IgD-negative memory B cell (primary cell): Measurements from ENCODE around the gene CRB1. TPM values are rescaled to one million over a fixed set of nuclear protein-coding genes. Genes with fewer than 3 reads are reported as not detected.

Experiments used
- H3K27ac Mint-ChIP-seq, 3 donors: one replicate each; pipeline ENCODE4 v1.8.0; 2020 to 2022; ENCODE audit warnings: mild to moderate bottlenecking in 3 of 3, mixed read lengths in 3 of 3, moderate library complexity in 1 of 3
- H3K27me3 Mint-ChIP-seq: one replicate; pipeline ENCODE4 v1.8.0; 2021; ENCODE audit warnings: mixed read lengths
- H3K36me3 Mint-ChIP-seq: one replicate; pipeline ENCODE4 v1.8.0; 2020; ENCODE audit warnings: mild to moderate bottlenecking, mixed read lengths
- H3K4me1 Mint-ChIP-seq, 3 donors: one replicate each; pipeline ENCODE4 v1.8.0; 2020 to 2022; ENCODE audit warnings: mixed read lengths in 3 of 3, mild to moderate bottlenecking in 1 of 3
- H3K4me3 Mint-ChIP-seq, 4 donors: one replicate each; pipeline ENCODE4 v1.8.0; 2020 to 2022; ENCODE audit warnings: mild to moderate bottlenecking in 4 of 4, mixed read lengths in 4 of 4, moderate library complexity in 3 of 4
- H3K9me3 Mint-ChIP-seq, 3 donors: one replicate each; pipeline ENCODE4 v1.8.0; 2020 to 2021; ENCODE audit warnings: mixed read lengths in 3 of 3, mild to moderate bottlenecking in 1 of 3
- polyA plus RNA-seq: library from polyadenylated mRNA; unstranded; fragments of 300-500 nt; fragmentation: Illumina TruSeq; gene quantifications from one replicate; pipeline ENCODE4 v1.2.3, GENCODE V29; 2021

The CRB1 gene
- polyA plus RNA-seq, 1 donor from 2014 or later, result not detected

GRCh38 chr1:197314682-197315081 lies 46.6 kb downstream of the CRB1 start:
- Mint-ChIP-seq H3K9me3 (no peaks in the 10 kb centered on the region), H3K36me3 (no peaks in the 10 kb centered on the region), H3K4me1 (no peaks in the 10 kb centered on the region), H3K27me3 (peaks cover 3% of the 10 kb centered on the region), H3K27ac (no peak overlapping the region), H3K4me3 (no peak overlapping the region)

GRCh38 chr1:197319631-197320030 lies 51.6 kb downstream of the CRB1 start:
- Mint-ChIP-seq H3K27me3 (peaks cover 3% of the 10 kb centered on the region), H3K9me3 (no peaks in the 10 kb centered on the region), H3K36me3 (no peaks in the 10 kb centered on the region), H3K27ac (no peak overlapping the region), H3K4me3 (no peak overlapping the region), H3K4me1 (no peaks in the 10 kb centered on the region)

- Mint-ChIP-seq H3K36me3 (no peaks in the 10 kb centered on the region), H3K9me3 (no peaks in the 10 kb centered on the region), H3K4me3 (no peak overlapping the region), H3K27me3 (peaks cover 3% of the 10 kb centered on the region), H3K27ac (no peak overlapping the region), H3K4me1 (no peaks in the 10 kb centered on the region)
Measured at GRCh38 chr1:197320991-197321531, 53.0 kb downstream of the CRB1 start.

GRCh38 chr1:197321811-197322210 lies 53.8 kb downstream of the CRB1 start:
- H3K9me3 Mint-ChIP-seq, result no peaks in the 10 kb centered on the region
- peaks cover 3% of the 10 kb centered on the region for H3K27me3 Mint-ChIP-seq
- H3K4me3 Mint-ChIP-seq, result no peak overlapping the region
- no peak overlapping the region for H3K27ac Mint-ChIP-seq
- no peaks in the 10 kb centered on the region for H3K36me3 Mint-ChIP-seq
- no peaks in the 10 kb centered on the region for H3K4me1 Mint-ChIP-seq

GRCh38 chr1:197327776-197328364 lies 59.8 kb downstream of the CRB1 start:
- Mint-ChIP-seq H3K27ac (no peak overlapping the region), H3K9me3 (no peaks in the 10 kb centered on the region), H3K36me3 (no peaks in the 10 kb centered on the region), H3K4me1 (no peaks in the 10 kb centered on the region), H3K4me3 (no peak overlapping the region), H3K27me3 (no peaks in the 10 kb centered on the region)

- Mint-ChIP-seq H3K9me3 (no peaks in the 10 kb centered on the region), H3K27ac (no peak overlapping the region), H3K4me1 (no peaks in the 10 kb centered on the region), H3K4me3 (no peak overlapping the region), H3K36me3 (no peaks in the 10 kb centered on the region), H3K27me3 (no peaks in the 10 kb centered on the region)
Measured at GRCh38 chr1:197330213-197330612, 62.2 kb downstream of the CRB1 start.

GRCh38 chr1:197331565-197331964 lies 63.5 kb downstream of the CRB1 start:
- H3K36me3 Mint-ChIP-seq, result no peaks in the 10 kb centered on the region
- no peaks in the 10 kb centered on the region for H3K4me1 Mint-ChIP-seq
- H3K27me3 Mint-ChIP-seq, result no peaks in the 10 kb centered on the region
- no peak overlapping the region for H3K4me3 Mint-ChIP-seq
- H3K27ac Mint-ChIP-seq, result no peak overlapping the region
- no peaks in the 10 kb centered on the region for H3K9me3 Mint-ChIP-seq

- H3K36me3 Mint-ChIP-seq, result no peaks in the 10 kb centered on the region
Measured at GRCh38 chr1:197333041-197333440, 65.0 kb downstream of the CRB1 start.

GRCh38 chr1:197336571-197336970 lies 68.5 kb downstream of the CRB1 start:
- Mint-ChIP-seq H3K4me1 (no peaks in the 10 kb centered on the region), H3K27me3 (peaks cover 2% of the 10 kb centered on the region), H3K36me3 (no peaks in the 10 kb centered on the region), H3K27ac (no peak overlapping the region), H3K9me3 (no peaks in the 10 kb centered on the region), H3K4me3 (no peak overlapping the region)

More at GRCh38 chr1:197333041-197333440, 65.0 kb downstream of the CRB1 start:
- Mint-ChIP-seq H3K9me3 (no peaks in the 10 kb centered on the region), H3K27me3 (peaks cover 2% of the 10 kb centered on the region), H3K4me1 (no peaks in the 10 kb centered on the region), H3K27ac (no peak overlapping the region), H3K4me3 (no peak overlapping the region)

- no peaks in the 10 kb centered on the region for H3K9me3 Mint-ChIP-seq
- no peak overlapping the region for H3K27ac Mint-ChIP-seq
- H3K4me1 Mint-ChIP-seq, result no peaks in the 10 kb centered on the region
- no peaks in the 10 kb centered on the region for H3K36me3 Mint-ChIP-seq
- no peak overlapping the region for H3K4me3 Mint-ChIP-seq
- H3K27me3 Mint-ChIP-seq, result peaks cover 2% of the 10 kb centered on the region
Measured at GRCh38 chr1:197339106-197340060, 71.3 kb downstream of the CRB1 start.

GRCh38 chr1:197341626-197342025 lies 73.6 kb downstream of the CRB1 start:
- H3K9me3 Mint-ChIP-seq, result no peaks in the 10 kb centered on the region
- no peaks in the 10 kb centered on the region for H3K36me3 Mint-ChIP-seq
- H3K4me3 Mint-ChIP-seq, result no peak overlapping the region
- no peak overlapping the region for H3K27ac Mint-ChIP-seq
- no peaks in the 10 kb centered on the region for H3K4me1 Mint-ChIP-seq
- H3K27me3 Mint-ChIP-seq, result peaks cover 2% of the 10 kb centered on the region

GRCh38 chr1:197342044-197342565 lies 74.1 kb downstream of the CRB1 start:
- Mint-ChIP-seq H3K4me1 (no peaks in the 10 kb centered on the region), H3K27me3 (no peaks in the 10 kb centered on the region), H3K36me3 (no peaks in the 10 kb centered on the region), H3K4me3 (no peak overlapping the region), H3K9me3 (no peaks in the 10 kb centered on the region), H3K27ac (no peak overlapping the region)

GRCh38 chr1:197342669-197343068 lies 74.6 kb downstream of the CRB1 start:
- Mint-ChIP-seq H3K27me3 (no peaks in the 10 kb centered on the region), H3K4me3 (no peak overlapping the region), H3K4me1 (no peaks in the 10 kb centered on the region), H3K9me3 (no peaks in the 10 kb centered on the region), H3K27ac (no peak overlapping the region), H3K36me3 (no peaks in the 10 kb centered on the region)

GRCh38 chr1:197343663-197344273 lies 75.7 kb downstream of the CRB1 start:
- H3K27ac Mint-ChIP-seq, result no peak overlapping the region
- H3K4me3 Mint-ChIP-seq, result no peak overlapping the region
- no peaks in the 10 kb centered on the region for H3K36me3 Mint-ChIP-seq
- no peaks in the 10 kb centered on the region for H3K27me3 Mint-ChIP-seq
- H3K9me3 Mint-ChIP-seq, result no peaks in the 10 kb centered on the region
- no peaks in the 10 kb centered on the region for H3K4me1 Mint-ChIP-seq

- Mint-ChIP-seq H3K27ac (no peak overlapping the region), H3K4me3 (no peak overlapping the region), H3K9me3 (no peaks in the 10 kb centered on the region), H3K27me3 (peaks cover 1% of the 10 kb centered on the region), H3K36me3 (no peaks in the 10 kb centered on the region), H3K4me1 (peaks cover 0 to 2% (median 2%) of the 10 kb centered on the region in 3 donors)
Measured at GRCh38 chr1:197351821-197352440, 83.9 kb downstream of the CRB1 start.
